Glomerular visceral epithelial cell (primary cell): ENCODE results near the gene ELMOD3.
A peak's percentile ranks its signal among the peaks of the same experiment; 100 is the strongest.
"Not testable (repeated sequence)": the region's sequence is repeated elsewhere in the genome, so short reads cannot be mapped to it uniquely, and the experiment has no call there.

Source experiments
- DNase-seq: peaks from one replicate; pipeline ENCODE4 v3.0.0-alpha.2; 2016; ENCODE audit errors: extremely low spot score

ELMOD3 gene

DNA sequence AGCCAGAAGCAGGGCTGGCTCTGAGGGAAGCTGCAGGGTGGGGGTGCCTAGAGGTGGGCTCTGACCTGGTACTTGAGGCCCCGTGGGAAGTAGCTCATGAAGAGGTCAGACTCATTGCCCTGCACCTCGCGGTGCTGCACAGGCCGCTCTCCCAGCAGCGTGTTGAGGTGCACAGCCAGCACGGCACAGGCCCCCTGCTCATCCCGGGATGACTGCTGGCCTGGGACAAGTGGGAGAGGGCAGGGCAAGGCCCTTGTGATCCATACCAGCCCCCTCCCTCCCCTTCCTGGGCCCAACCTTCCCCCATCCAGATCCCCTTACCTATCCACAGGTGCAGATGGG lies 46.9 kb downstream of the ELMOD3 start:
- DNase-seq = no peak

- no peak for DNase-seq
Measured at GRCh38 chr2:85401844-85402243, 47.3 kb downstream of the ELMOD3 start.

- peak; percentile 81 for DNase-seq
Measured at GRCh38 chr2:85405201-85406059, 50.9 kb downstream of the ELMOD3 start.

GRCh38 chr2:85409845-85410583 lies 55.4 kb downstream of the ELMOD3 start, which contains the start of gene CAPG:
TSS of gene CAPG (minus strand) at chr2:85410366. CDS start at chr2:85402145, 8,221 bp downstream.
- DNase-seq = no peak

DNA sequence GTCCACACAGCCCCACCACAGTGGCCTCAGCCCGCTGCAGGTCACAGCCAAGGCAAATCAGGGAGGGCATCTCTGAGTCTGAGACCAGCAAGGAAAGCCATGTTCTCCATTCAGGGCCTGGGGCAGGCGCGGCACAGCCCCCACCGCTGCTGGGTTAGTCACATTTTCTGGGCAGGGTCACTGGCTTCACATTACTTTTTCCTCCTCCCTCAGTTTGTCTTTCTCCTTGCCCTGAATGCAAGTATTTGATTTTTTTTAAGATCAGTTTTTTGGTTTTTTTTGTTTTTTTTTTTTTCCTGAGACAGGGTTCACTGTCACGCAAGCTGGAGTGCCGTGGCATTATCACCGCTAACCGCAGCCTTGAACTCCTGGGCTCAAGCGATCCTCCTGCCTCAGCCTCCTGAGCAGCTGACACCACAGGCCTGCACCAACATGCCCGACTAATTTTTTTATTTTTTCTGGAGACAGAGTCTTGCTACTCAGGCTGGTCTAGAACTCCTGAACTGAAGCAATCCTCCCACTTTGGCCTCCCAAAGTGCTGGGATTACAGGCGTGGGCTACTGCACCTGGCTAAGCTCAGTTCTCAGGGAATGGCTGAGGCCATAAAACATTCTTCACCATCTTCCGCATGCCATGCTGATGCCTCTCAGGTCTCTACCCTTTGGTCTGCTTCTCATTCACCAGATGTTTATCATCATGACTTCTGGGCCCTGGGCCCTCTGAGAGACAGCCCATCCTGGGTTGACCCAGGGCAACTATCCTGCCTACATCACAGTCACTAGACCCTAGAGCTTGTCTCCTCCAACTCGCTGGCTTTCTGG lies 56.2 kb downstream of the ELMOD3 start:
- no peak for DNase-seq

DNA sequence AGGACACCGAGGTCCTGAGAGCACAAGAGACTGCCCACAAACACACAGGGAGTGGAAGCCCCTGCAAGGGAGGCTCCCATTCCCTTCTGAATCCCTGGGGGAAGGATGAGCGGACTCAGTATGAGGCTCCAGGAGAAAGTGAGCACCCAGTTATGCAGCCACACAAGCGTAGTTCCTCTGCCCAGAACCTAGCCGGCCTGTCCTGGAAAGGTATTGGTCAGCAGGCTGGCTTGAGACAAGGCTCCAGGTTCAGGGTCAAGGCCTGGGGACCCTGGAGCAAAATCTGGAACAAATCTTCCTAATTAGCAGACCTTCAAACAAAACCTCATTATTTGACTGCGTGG lies 56.8 kb downstream of the ELMOD3 start:
- DNase-seq = no peak

DNA sequence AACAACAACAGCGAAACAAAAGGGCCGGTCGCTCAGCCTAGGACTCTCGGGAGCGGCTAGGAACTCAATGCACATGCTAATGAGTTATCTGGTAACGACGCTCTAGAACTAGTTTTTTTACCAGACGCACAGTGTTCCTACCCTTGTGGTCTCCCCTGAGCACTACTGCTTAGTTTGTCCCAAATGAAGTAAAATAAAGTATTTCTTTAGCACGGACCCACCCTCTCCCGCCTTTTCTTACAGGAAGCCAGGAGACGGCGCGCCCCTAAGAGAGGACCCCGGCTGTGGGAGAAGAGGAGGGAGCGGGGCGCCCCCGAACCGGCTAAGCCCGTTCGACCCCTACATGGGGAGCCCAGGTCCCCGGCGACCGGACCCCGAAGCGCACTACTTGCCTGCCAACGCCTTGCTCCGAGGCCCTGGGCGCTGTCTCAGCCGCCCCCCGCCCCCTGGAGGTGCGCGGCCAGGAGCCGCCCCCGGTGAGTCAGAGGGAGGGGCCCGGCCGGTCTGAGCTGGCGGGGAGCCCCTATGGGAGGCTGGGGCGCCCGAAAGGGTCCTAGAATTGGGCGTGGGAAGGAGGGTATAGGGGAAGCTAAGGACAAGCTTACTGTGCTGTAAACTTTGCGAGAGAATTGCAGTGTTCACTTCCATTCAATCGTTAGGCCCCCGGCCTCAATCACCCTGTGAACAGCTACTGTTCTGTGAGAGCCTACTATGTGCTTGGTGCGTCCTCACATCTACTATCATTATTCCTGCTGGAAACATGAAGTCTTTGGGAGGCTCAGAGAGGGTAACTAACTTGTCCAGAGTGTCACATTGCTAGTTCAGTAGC lies 59.2 kb downstream of the ELMOD3 start:
- peak; percentile 53 for DNase-seq

- not testable (repeated sequence) for DNase-seq
Measured at GRCh38 chr2:85414421-85414759, 59.8 kb downstream of the ELMOD3 start.

DNA sequence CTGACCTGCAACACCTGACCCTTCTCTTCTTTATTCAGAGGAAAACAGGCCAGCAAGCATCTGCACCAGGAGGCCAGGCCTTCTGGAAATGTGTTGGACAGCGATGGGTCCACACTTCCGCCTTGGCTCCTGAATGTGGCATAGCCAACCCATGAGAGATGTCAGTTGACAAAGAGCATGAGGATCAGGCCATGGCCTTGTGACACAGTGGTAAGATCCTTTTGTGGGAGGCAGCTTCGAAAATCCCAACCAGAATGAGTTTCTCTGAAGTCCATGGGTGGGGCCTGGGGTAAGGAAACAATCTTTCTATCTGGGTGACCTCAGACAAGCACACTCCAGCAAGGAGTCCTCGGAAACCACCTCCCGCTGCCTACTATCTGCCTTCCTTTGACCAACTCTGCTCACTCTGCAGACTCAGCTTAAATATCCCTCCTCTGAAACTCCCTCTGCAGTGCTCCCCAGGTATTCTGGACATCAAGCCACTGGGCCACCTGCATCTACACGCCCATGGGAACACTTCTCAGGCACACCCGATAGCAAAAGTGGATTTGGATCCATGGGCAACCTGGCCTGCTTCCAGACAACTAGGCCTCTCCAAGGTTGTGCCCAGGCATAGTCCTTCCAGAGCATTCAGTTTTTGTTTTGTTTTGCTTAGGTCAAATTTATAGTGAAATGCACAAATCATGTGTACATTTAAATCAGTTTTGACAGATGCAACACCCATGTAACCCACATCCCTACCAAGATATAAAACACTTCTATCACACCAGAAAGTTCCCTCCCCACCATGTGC lies 60.4 kb downstream of the ELMOD3 start:
- no peak for DNase-seq

- no peak for DNase-seq
Measured at GRCh38 chr2:85415980-85416650, 61.5 kb downstream of the ELMOD3 start.

- peak; percentile 64 for DNase-seq
Measured at GRCh38 chr2:85418132-85419008, 63.8 kb downstream of the ELMOD3 start, which contains the start of gene SH2D6. TSS of gene SH2D6 (plus strand) at chr2:85418714. CDS start at chr2:85429466, 10,752 bp downstream.

DNA sequence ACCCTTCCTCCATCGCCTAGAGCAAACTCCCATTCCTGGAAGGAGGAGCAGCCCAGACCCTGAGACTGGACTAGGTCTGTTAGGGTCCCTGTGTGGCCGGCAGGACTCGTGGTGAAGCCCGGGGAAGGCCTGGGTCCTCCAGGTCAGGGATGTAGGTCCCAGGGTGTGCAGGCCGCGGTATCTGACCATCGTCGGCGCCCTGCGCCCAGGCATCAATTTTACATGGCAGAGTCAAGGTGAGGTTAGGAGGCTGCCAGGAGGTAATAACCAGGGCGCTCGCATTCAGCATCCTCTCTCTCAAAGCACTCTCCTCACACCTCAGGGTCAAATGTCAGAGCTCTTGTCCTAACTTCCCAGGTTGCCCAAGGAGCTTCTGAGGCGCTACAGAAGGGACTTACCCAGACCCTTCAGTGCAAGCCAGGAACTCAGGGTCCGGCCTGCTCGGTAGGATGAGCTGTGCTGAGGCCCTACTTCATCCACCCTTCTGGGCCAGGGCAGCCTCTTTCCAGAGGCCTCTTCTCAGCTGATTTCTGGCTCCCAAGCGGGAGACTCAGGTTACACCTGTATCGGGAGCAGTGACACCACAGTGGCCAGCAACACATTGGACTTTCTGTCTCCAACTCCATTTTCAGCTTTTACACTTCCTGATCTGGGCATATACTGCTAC lies 64.6 kb downstream of the ELMOD3 start:
- no peak for DNase-seq

- DNase-seq = peak; percentile 74
Measured at GRCh38 chr2:85420536-85421259, 66.1 kb downstream of the ELMOD3 start.

GRCh38 chr2:85421260-85422071 lies 66.9 kb downstream of the ELMOD3 start:
- no peak for DNase-seq

- no peak for DNase-seq
Measured at GRCh38 chr2:85422072-85422457, 67.5 kb downstream of the ELMOD3 start.

DNA sequence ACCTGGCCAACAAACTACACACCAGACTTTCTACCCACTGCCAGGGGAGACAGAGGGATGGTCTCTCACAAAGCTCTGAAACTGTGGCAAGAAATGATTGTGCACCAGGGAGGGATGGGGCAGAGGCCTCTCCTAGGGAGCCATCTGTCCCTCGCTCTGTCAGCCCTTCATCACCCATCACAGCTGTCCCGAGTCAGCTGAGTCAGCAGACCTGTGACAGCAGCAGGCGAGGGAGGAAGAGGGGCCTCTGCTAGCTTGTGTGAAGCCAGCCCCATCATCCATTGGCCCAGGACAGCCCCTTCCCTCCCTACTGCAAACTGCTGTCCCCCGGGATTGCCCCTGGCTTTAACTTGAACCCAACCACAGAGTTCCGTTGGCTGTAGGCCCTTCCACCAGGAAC lies 69.0 kb downstream of the ELMOD3 start:
- DNase-seq = no peak

DNA sequence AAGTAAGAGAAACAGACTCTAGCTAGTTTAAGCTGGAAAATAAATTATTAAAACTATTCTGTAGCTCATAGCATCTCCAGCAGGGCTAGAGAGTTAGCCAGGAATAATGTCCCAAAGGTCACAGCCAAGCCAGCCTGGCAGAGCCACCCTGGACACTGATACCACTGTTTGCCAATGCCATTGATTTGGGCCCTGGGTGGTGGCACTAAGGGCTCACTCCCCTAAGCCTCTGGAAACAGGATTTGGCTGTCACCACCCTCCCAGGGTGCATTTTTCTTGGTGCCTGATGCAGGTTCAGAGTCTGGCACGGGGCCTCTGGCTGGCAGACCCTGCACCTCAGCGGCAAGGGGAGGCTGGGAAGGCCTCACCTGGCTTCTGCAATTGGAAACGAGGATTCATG lies 71.0 kb downstream of the ELMOD3 start:
- no peak for DNase-seq
